Measurements from ENCODE around the gene TREML4.
"Not testable (repeated sequence)": the region's sequence is repeated elsewhere in the genome, so short reads cannot be mapped to it uniquely, and the experiment has no call there.

Gene TREML4

DNA sequence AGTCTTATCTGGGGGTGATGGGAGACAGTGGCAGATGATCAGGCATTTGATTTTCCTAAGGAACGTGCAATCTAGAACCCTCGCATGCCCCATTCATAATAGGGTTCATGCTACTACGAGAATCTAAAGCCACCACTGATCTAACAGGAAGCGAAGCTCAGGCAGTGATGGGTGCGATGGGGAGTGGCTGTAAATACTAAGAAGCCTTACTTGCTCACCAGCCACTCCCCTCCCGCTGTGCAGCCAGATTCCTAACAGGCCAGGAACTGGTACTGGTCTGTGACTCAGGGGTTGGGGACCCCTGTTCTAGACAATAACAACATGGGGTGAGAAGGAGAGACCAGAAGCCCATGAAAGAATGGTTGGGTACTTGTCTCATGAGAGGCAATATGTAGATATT is 4.5 kb downstream of the TREML4 start:
- H3K4me3 ChIP-seq (ENCODE audit: control insufficient read depth, low read depth, low read length), result no peak overlapping the region
- no peak for DNase-seq (ENCODE audit: low read depth)
- TF ChIP-seq, protein P1, sequence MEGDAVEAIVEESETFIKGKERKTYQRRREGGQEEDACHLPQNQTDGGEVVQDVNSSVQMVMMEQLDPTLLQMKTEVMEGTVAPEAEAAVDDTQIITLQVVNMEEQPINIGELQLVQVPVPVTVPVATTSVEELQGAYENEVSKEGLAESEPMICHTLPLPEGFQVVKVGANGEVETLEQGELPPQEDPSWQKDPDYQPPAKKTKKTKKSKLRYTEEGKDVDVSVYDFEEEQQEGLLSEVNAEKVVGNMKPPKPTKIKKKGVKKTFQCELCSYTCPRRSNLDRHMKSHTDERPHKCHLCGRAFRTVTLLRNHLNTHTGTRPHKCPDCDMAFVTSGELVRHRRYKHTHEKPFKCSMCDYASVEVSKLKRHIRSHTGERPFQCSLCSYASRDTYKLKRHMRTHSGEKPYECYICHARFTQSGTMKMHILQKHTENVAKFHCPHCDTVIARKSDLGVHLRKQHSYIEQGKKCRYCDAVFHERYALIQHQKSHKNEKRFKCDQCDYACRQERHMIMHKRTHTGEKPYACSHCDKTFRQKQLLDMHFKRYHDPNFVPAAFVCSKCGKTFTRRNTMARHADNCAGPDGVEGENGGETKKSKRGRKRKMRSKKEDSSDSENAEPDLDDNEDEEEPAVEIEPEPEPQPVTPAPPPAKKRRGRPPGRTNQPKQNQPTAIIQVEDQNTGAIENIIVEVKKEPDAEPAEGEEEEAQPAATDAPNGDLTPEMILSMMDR (IDR thresholded peaks at IDR 0.05; ENCODE audit: control insufficient read depth, insufficient read depth, low read depth, low read length, missing control alignments), result no peak

DNA sequence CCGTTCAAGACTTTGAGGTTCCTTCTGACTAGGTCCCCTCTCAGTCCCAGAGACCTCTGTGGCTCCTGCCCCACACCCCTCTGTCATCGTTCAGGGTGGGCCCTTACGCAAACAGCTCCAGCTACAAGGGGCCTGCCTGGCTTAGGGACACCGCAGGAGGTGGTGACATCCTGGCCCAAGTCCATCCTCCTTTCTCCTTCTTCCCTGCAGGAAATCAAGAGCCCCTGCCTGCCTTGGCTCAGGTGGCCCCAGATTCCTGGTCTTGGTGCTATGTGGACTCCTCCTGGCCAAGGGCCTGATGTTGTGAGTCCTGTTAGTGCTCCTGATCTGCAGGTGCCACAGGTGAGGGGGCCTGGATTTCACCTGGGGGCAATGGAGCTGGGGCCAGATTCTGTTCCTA is 8.1 kb downstream of the TREML4 start:
- DNase-seq (ENCODE audit: low read depth), result no peak

DNA sequence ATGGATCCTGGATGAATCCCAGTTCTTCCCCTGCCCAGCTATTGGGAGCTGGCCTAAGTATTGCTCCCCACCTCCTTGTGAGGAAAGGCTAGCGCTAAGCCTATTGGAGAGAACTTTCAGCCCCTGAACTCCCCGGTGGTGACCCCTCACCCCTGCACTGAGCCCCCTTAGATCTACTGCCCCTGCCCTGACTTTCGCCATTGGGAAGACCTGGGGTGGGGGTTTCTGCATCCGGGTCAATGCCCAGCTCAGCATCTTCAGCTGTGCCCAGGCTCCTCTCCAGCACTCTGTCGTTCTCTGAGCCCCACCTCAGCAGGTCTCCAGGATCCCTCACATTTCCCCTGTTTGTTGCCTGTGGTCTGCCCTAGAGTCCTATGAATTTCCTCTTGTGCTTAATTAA is 9.0 kb downstream of the TREML4 start:
- H3K4me3 ChIP-seq (ENCODE audit: control insufficient read depth, low read depth, low read length), result no peak overlapping the region
- TF ChIP-seq, protein P1 (IDR thresholded peaks at IDR 0.05; ENCODE audit: control insufficient read depth, insufficient read depth, low read depth, low read length, missing control alignments), result no peak
- no peak for DNase-seq (ENCODE audit: low read depth)

More for the DNA sequence above, 8.1 kb downstream of the TREML4 start:
- H3K4me3 ChIP-seq (ENCODE audit: control insufficient read depth, low read depth, low read length), result no peak overlapping the region
- TF ChIP-seq, protein P1 (IDR thresholded peaks at IDR 0.05; ENCODE audit: control insufficient read depth, insufficient read depth, low read depth, low read length, missing control alignments), result no peak

DNA sequence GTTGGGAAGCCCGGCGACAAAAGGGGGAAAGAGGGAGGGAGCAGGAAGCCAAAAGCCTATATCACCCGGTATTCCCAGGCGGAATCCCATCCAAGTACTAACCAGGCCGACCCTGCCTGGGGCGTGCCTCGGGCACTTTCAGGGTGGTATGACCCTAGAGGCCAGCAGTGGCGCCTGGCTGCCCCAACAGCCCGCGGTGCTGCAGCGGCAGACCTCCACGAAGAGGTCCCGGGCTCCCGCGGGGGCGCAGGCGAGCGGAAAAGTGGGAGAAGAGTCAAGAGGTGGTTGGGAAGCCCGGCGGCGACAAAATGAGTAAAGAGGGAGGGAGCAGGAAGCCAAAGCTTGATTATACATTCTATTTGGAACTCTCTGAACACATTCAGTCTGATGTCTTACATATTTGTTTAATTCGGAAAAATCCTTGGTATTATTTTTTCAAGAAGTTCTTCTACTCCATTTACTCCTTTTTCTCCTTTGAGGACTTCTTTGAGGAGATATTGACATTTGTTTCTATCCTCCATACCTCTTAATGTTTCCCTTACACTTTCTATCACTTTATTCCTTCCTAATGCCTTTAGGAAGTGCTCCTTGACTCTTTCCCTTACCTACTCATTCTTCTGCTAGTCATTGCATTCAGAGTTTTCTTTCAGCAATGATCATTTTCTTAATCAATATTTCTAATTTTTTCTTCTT is 11.5 kb downstream of the TREML4 start:
- TF ChIP-seq, protein P1 (IDR thresholded peaks at IDR 0.05; ENCODE audit: control insufficient read depth, insufficient read depth, low read depth, low read length, missing control alignments), result no peak
- DNase-seq (ENCODE audit: low read depth), result no peak
- H3K4me3 ChIP-seq (ENCODE audit: control insufficient read depth, low read depth, low read length), result no peak overlapping the region

DNA sequence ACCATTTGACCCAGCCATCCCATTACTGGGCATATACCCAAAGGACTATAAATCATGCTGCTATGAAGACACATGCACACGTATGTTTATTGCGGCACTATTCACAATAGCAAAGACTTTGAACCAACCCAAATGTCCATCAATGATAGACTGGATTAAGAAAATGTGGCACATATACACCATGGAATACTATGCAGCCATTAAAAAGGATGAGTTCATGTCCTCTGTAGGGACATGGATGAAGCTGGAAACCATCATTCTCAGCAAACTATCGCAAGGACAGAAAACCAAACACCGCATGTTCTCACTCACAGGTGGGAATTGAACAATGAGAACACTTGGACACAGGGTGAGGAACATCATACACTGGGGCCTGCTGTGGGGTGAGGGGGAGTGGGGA is 18.4 kb downstream of the TREML4 start:
- H3K4me3 ChIP-seq (ENCODE audit: control insufficient read depth, low read depth, low read length); DNase-seq (ENCODE audit: low read depth): not testable (repeated sequence)

DNA sequence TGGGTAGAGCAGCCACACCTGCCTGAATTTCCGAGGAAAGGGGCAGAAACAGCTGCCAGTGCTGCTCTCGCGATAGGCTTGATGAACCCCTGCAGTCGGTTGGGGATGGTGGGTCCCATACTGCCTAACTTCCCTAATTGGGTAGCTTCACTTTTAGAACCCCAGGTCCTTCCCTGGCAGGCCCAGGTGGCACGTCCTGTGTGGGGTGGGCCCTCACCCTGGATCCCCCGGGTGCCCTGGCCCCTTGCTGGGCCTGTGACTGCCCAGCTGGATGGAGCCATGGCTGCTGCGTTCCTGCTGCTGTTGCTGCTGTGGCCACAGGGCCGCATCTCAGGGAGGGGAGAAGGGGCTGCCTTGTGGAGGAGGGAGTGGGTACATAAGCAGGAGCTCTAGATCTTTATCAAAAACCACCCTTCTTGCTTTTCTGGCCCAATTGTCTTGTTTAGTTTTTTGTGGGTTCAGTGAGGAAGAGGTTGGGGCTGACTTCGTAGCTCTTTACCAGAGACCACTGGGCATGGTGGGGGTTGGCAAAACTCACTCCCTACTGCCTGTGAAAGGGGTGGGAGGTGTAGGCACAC is 19.2 kb downstream of the TREML4 start:
- H3K4me3 ChIP-seq (ENCODE audit: control insufficient read depth, low read depth, low read length), result no peak overlapping the region
- no peak for DNase-seq (ENCODE audit: low read depth)

More for the DNA sequence above, 19.2 kb downstream of the TREML4 start:
- TF ChIP-seq, protein P1 (IDR thresholded peaks at IDR 0.05; ENCODE audit: control insufficient read depth, insufficient read depth, low read depth, low read length, missing control alignments), result no peak
